OCI-LY7 (cell line): Measurements from ENCODE around the gene EDNRB. TPM values are rescaled to one million over a fixed set of nuclear protein-coding genes. Genes with fewer than 3 reads are reported as not detected.

Experiments
- BruUV-seq: library from RNA; stranded (reverse); fragments of 400-500 nt; replicated peaks from 2 replicates; lab custom pipeline; 2021; lab: Mats Ljungman, UMichigan
- CTCF ChIA-PET: fragments of 300-600 bp; sonication (Branson Sonifier 250); formaldehyde crosslinking; loops from one replicate; lab custom pipeline; 2022; ENCODE audit warnings: antibody characterized with exemption; ENCODE audit not compliant: unreplicated experiment; lab: Charles Lee
- POLR2A ChIA-PET: fragments of 300-600 bp; sonication (Branson Sonifier 250); formaldehyde crosslinking; loops from one replicate; lab custom pipeline; 2022; ENCODE audit warnings: antibody characterized with exemption; lab: Charles Lee
- DNase-seq: peaks from one replicate; pipeline ENCODE4 v3.0.0-alpha.2; 2015; ENCODE audit warnings: low spot score
- H2AFZ ChIP-seq: fragments of 200-600 bp; sonication (generic), shearing (Covaris generic); 2 replicates; pipeline ENCODE4 v1.6.1; 2014; ENCODE audit warnings: mild to moderate bottlenecking, antibody characterized with exemption, low read length, moderate library complexity
- H3K27ac ChIP-seq: fragments of 200-600 bp; sonication (generic); 2 replicates; pipeline ENCODE4 v1.5.1; 2014; ENCODE audit warnings: mixed run types, low read depth, mild to moderate bottlenecking, moderate library complexity, low read length, inconsistent platforms; ENCODE audit not compliant: poor library complexity, severe bottlenecking
- H3K36me3 ChIP-seq: fragments of 200-600 bp; sonication (generic); 2 replicates; pipeline ENCODE4 v1.6.1; 2014; ENCODE audit warnings: mild to moderate bottlenecking, antibody characterized with exemption, low read length, moderate library complexity, mixed read lengths; ENCODE audit not compliant: insufficient read depth
- H3K4me1 ChIP-seq: fragments of 200-600 bp; sonication (generic); 2 replicates; pipeline ENCODE4 v1.5.1; 2014; ENCODE audit warnings: mild to moderate bottlenecking, low read length; ENCODE audit not compliant: insufficient read depth, poor library complexity, severe bottlenecking
- H3K4me2 ChIP-seq: fragments of 200-600 bp; sonication (generic); 2 replicates; pipeline ENCODE4 v1.6.1; 2014; ENCODE audit warnings: mild to moderate bottlenecking, low read length
- H3K4me3 ChIP-seq: fragments of 200-600 bp; sonication (generic); 2 replicates; pipeline ENCODE4 v1.5.1; 2014; ENCODE audit warnings: mild to moderate bottlenecking, low read depth, low read length; ENCODE audit not compliant: poor library complexity, severe bottlenecking
- H3K79me2 ChIP-seq: fragments of 200-600 bp; sonication (generic); 2 replicates; pipeline ENCODE4 v1.6.1; 2016; ENCODE audit warnings: low read depth, mild to moderate bottlenecking, low read length, moderate library complexity, mixed read lengths; ENCODE audit not compliant: insufficient read depth
- H3K9me2 ChIP-seq: fragments of 200-600 bp; sonication (generic); 2 replicates; pipeline ENCODE4 v1.6.1; 2016; ENCODE audit warnings: mild to moderate bottlenecking, low read length, mixed read lengths; ENCODE audit not compliant: insufficient read depth
- H3K9me3 ChIP-seq: fragments of 200-600 bp; sonication (generic); 2 replicates; pipeline ENCODE4 v1.6.1; 2014; ENCODE audit warnings: mild to moderate bottlenecking, mixed run types, low read length, mixed read lengths
- H4K20me1 ChIP-seq: fragments of 200-600 bp; sonication (generic); 2 replicates; pipeline ENCODE4 v1.6.1; 2014; ENCODE audit warnings: mild to moderate bottlenecking, antibody characterized with exemption, low read length, moderate library complexity, mixed read lengths; ENCODE audit not compliant: insufficient read depth
- EZH2phosphoT487 ChIP-seq: fragments of 200-600 bp; sonication (generic); IDR thresholded peaks from 2 replicates; pipeline ENCODE4 v1.6.1; 2018; ENCODE audit warnings: low read depth, borderline replicate concordance, mild to moderate bottlenecking, mixed run types, antibody characterized with exemption, low read length, moderate library complexity, mixed read lengths
- intact Hi-C: fragments of 100-400 bp; cut with micrococcal nuclease; formaldehyde crosslinking; loops from one replicate; pipeline ENCODE4 v1.10.0; 2022; ENCODE audit not compliant: unreplicated experiment
- total RNA-seq, 2 experiments: library from RNA; depleted of rRNA in 1 of 2; stranded (reverse); fragments of >200 nt in 1 of 2; shearing (Covaris generic) in 1 of 2; gene quantifications; 2 replicates each; pipeline ENCODE4 v1.2.3, GENCODE V29; 2014 to 2022
- TF ChIP-seq, protein P1 (sequence below): fragments of 200-600 bp; sonication (generic); conservative IDR thresholded peaks from 2 replicates; pipeline ENCODE4 v1.5.1; 2014; ENCODE audit warnings: mild to moderate bottlenecking, antibody characterized with exemption, low read length, moderate library complexity, mixed read lengths

The EDNRB gene
- total RNA-seq, 2 experiments from 2014 or later, result not detected

DNA sequence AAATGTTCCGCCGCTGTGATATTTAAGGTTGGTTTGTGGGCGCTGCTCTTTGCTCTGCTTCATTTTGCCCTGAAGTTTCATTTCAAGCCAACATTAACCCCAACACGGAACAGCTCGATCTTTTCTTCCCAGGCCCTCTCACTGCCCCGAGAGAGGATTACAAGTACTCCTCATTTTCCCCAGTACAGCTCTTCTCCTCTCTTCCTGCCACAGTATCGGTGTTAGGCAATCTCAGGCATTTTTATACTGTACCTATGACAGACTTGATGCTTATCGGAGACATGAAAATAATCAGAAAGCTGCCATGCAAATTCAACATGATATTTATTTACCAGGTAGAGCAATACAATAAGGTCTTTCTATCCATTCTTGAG is 1.3 kb upstream of the EDNRB start:
- H3K36me3 ChIP-seq, result no peaks in the 10 kb centered on the region
- no peak overlapping the region for H3K4me3 ChIP-seq
- H3K27ac ChIP-seq, result no peak overlapping the region
- TF ChIP-seq EZH2phosphoT487, result no peak
- TF ChIP-seq, protein P1, sequence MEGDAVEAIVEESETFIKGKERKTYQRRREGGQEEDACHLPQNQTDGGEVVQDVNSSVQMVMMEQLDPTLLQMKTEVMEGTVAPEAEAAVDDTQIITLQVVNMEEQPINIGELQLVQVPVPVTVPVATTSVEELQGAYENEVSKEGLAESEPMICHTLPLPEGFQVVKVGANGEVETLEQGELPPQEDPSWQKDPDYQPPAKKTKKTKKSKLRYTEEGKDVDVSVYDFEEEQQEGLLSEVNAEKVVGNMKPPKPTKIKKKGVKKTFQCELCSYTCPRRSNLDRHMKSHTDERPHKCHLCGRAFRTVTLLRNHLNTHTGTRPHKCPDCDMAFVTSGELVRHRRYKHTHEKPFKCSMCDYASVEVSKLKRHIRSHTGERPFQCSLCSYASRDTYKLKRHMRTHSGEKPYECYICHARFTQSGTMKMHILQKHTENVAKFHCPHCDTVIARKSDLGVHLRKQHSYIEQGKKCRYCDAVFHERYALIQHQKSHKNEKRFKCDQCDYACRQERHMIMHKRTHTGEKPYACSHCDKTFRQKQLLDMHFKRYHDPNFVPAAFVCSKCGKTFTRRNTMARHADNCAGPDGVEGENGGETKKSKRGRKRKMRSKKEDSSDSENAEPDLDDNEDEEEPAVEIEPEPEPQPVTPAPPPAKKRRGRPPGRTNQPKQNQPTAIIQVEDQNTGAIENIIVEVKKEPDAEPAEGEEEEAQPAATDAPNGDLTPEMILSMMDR, result no peak
- H4K20me1 ChIP-seq, result no peaks in the 10 kb centered on the region
- H3K9me2 ChIP-seq, result no peaks in the 10 kb centered on the region
- ChIA-PET POLR2A (no interaction called here), CTCF (no interaction called here)
- no peaks in the 10 kb centered on the region for H3K4me1 ChIP-seq
- H3K9me3 ChIP-seq, result no peaks in the 10 kb centered on the region
- intact Hi-C loops, result no loop called here
- H2AFZ ChIP-seq, result no peak overlapping the region
- no peaks in the 10 kb centered on the region for H3K79me2 ChIP-seq
- no TSS peak for BruUV-seq
- no peak overlapping the region for H3K4me2 ChIP-seq
- no peak for DNase-seq

DNA sequence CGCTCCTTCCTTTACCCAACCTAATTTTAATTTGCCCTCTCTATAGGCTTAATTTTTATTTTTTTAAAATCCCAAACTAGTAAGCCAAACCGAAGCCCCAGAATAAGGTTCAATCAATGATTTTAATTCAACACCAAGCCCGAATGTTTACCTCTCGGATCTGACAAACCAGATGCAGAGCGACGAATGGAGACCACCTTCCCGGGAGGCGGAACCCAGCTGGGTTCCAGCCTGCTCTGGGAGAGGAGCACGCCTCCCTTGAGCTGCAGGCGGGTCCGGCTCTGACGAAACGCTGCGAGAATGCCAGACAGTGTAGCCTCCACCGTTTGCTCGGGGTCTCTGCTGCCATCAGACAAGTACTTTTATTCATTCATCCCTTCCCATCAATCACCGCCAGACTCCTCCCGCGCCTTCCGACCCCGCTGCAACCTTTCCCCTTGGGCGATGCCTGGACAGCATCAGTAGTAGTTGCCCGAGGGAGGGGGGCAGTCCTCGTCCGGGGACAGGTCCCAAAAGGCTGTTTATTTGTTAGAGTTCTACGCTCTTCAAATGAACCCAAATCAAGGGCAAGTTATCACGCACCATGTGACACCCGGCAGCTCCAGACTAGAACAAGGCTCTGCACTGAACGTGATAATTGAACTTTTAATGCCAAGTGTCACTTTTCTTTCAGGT is 752 bp upstream of the EDNRB start:
- no peaks in the 10 kb centered on the region for H3K36me3 ChIP-seq
- DNase-seq, result no peak
- no peak overlapping the region for H3K4me3 ChIP-seq
- intact Hi-C loops, result no loop called here
- H3K4me2 ChIP-seq, result no peak overlapping the region
- no TSS peak for BruUV-seq
- H3K27ac ChIP-seq, result no peak overlapping the region
- no peaks in the 10 kb centered on the region for H3K9me3 ChIP-seq
- H3K79me2 ChIP-seq, result no peaks in the 10 kb centered on the region
- H3K4me1 ChIP-seq, result no peaks in the 10 kb centered on the region
- no peak overlapping the region for H2AFZ ChIP-seq
- H3K9me2 ChIP-seq, result no peaks in the 10 kb centered on the region
- ChIA-PET POLR2A (no interaction called here), CTCF (no interaction called here)
- TF ChIP-seq, protein P1, result no peak
- H4K20me1 ChIP-seq, result no peaks in the 10 kb centered on the region

DNA sequence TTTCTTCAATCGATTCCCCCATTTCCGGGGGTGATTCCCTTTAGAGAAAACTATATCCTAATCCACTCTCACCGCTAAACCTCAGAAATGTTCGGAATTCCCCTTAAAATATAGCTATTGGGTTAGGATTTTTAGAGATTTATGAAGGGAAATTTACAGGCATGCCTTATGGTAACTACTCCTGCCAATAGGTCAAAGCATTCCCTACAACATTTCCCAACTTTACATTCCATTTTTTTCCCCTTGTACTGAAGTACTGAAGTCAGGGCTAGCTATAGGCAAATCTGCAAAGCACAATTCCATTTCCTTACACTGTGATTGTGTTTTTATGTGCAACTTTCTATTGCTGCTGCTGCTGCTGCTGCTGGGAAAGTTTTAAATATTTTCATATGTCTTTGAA is 2.1 kb downstream of the EDNRB start:
- H3K9me3 ChIP-seq, result no peaks in the 10 kb centered on the region
- H3K27ac ChIP-seq, result no peak overlapping the region
- no TSS peak for BruUV-seq
- no peaks in the 10 kb centered on the region for H4K20me1 ChIP-seq
- H2AFZ ChIP-seq, result no peak overlapping the region
- no peaks in the 10 kb centered on the region for H3K36me3 ChIP-seq
- DNase-seq, result no peak
- intact Hi-C loops, result no loop called here
- ChIA-PET POLR2A (interaction anchor here (0.7 kb wide), 1 partner anchor 1088 kb away, joined by 3 read pairs; no protein-coding TSS in a partner anchor), CTCF (no interaction called here)
- no peaks in the 10 kb centered on the region for H3K4me1 ChIP-seq
- H3K79me2 ChIP-seq, result no peaks in the 10 kb centered on the region
- no peak overlapping the region for H3K4me2 ChIP-seq
- H3K4me3 ChIP-seq, result no peak overlapping the region
- H3K9me2 ChIP-seq, result no peaks in the 10 kb centered on the region
- TF ChIP-seq, protein P1, result no peak
- no peak for TF ChIP-seq EZH2phosphoT487
